ENCODE data around the gene SHISA2. TPM values are rescaled to one million over a fixed set of nuclear protein-coding genes. Genes with fewer than 3 reads are reported as not detected.

The SHISA2 gene
- total and polyA plus RNA-seq, 2 of the 8 experiments (the other 6 are each of a cell fraction or from before 2014, with no cell fraction given): 10.2 to 23.8 TPM

- ChIA-PET POLR2A (ENCODE audit: partially characterized antibody) (interaction anchor here (1.1 kb wide), 1 partner anchor 11 kb away, joined by 4 read pairs; the partner anchor contains the start of gene SHISA2), CTCF (ENCODE audit: partially characterized antibody) (interaction anchor here (0.7 to 11.4 kb wide), 6 partner anchors 25 to 483 kb away, joined by 3 to 76 read pairs (median 4); no protein-coding TSS in a partner anchor)
- Histone ChIP-seq H3K27me3 (replicated peaks in 1 of 4; ENCODE audit: control insufficient read depth in 3 of 4, extremely low read depth in 1 of 4, insufficient read depth in 3 of 4, low read length in 3 of 4) (no peaks in the 10 kb centered on the region; a peak in 1 of 7 replicates), H2BK5ac (ENCODE audit: low read depth, low read length) (no peak overlapping the region), H3K36me3 (ENCODE audit: control insufficient read depth in 2 of 4, insufficient read depth in 4 of 4, low read length in 3 of 4) (no peaks in the 10 kb centered on the region), H4K5ac (ENCODE audit: insufficient read length, low read depth, low read length) (no peak overlapping the region), H4K8ac (ENCODE audit: extremely low read depth, insufficient read depth, low read length) (no peak overlapping the region), H3K4me1 (replicated peaks in 1 of 4; ENCODE audit: control insufficient read depth in 3 of 4, insufficient read depth in 4 of 4, low read length in 3 of 4) (no peaks in the 10 kb centered on the region), H3K4me3 (ENCODE audit: extremely low read depth in 1 of 4, insufficient read depth in 2 of 4, low read depth in 3 of 4, low read length in 4 of 4) (no peak overlapping the region), H2BK12ac (ENCODE audit: low read depth, low read length) (no peak overlapping the region), H3K23me2 (ENCODE audit: low read depth, low read length) (no peaks in the 10 kb centered on the region), H3K79me2 (ENCODE audit: control insufficient read depth in 1 of 2, insufficient read depth in 2 of 2, low read length in 2 of 2) (no peaks in the 10 kb centered on the region), H4K91ac (replicated peaks; ENCODE audit: insufficient read length, low read length) (no peak overlapping the region), H2AFZ (ENCODE audit: low read length) (no peak overlapping the region), H3K79me1 (ENCODE audit: low read depth, low read length) (no peaks in the 10 kb centered on the region), H4K20me1 (replicated peaks in 1 of 2; ENCODE audit: control insufficient read depth in 1 of 2, insufficient read depth in 2 of 2, low read length in 2 of 2) (no peaks in the 10 kb centered on the region), H2BK120ac (replicated peaks; ENCODE audit: low read depth, low read length) (no peak overlapping the region), H3K4ac (replicated peaks; ENCODE audit: insufficient read length, low read depth, low read length) (no peak overlapping the region), H3K4me2 (ENCODE audit: insufficient read depth in 1 of 2, low read depth in 2 of 2, low read length in 2 of 2) (no peak overlapping the region), H2BK20ac (ENCODE audit: low read length) (no peak overlapping the region), H3K9me3 (ENCODE audit: insufficient read depth in 2 of 2, low read depth in 1 of 2, low read length in 1 of 2) (no peaks in the 10 kb centered on the region), H3K9ac (replicated peaks in 1 of 4; ENCODE audit: extremely low read depth in 1 of 4, low read depth in 3 of 4, low read length in 3 of 4) (no peak overlapping the region), H2AK5ac (ENCODE audit: low read depth, low read length) (no peak overlapping the region), H3K14ac (ENCODE audit: insufficient read length) (no peak overlapping the region), H3K23ac (ENCODE audit: insufficient read length) (no peak overlapping the region), H3K56ac (replicated peaks; ENCODE audit: insufficient read length, low read depth, low read length) (no peak overlapping the region), H2BK15ac (ENCODE audit: low read length) (no peak overlapping the region), H3K18ac (ENCODE audit: extremely low read depth, low read length) (no peak overlapping the region), H3K27ac (ENCODE audit: low read depth, low read length) (no peak overlapping the region)
- 71% methylated on average over 5 of the region's 5 CpGs; no CpG with 5 or more reads in 1 of the 2 experiments for WGBS, 2 experiments (ENCODE audit: extremely low coverage in 1 of 2, insufficient coverage in 1 of 2, insufficient read length in 1 of 2, insufficient replicate concordance in 2 of 2, low coverage in 1 of 2, low lambda C conversion rate in 2 of 2, missing lambda C conversion rate in 1 of 2)
- DNase-seq (ENCODE audit: low read depth in 1 of 2, low spot score in 2 of 2) (no peak), FAIRE-seq (peak; percentile 87)
- peak; percentile 90 for TF ChIP-seq RAD21 (IDR thresholded peaks at IDR 0.05 in 1 of 2, conservative IDR thresholded peaks at IDR 0.05 in 1 of 2; ENCODE audit: low read depth in 2 of 2, low read length in 2 of 2)
- TF ChIP-seq, protein P1, sequence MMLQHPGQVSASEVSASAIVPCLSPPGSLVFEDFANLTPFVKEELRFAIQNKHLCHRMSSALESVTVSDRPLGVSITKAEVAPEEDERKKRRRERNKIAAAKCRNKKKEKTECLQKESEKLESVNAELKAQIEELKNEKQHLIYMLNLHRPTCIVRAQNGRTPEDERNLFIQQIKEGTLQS (IDR thresholded peaks at IDR 0.05; ENCODE audit: insufficient read depth, low read depth, low read length): no peak
- no peak for TF ChIP-seq BCL11A (IDR thresholded peaks at IDR 0.05; ENCODE audit: low read depth in 2 of 2, low read length in 2 of 2)
- TF ChIP-seq, protein P2, sequence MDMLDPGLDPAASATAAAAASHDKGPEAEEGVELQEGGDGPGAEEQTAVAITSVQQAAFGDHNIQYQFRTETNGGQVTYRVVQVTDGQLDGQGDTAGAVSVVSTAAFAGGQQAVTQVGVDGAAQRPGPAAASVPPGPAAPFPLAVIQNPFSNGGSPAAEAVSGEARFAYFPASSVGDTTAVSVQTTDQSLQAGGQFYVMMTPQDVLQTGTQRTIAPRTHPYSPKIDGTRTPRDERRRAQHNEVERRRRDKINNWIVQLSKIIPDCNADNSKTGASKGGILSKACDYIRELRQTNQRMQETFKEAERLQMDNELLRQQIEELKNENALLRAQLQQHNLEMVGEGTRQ (IDR thresholded peaks at IDR 0.05; ENCODE audit: low read length): no peak
- TF ChIP-seq NANOG (IDR thresholded peaks at IDR 0.05; ENCODE audit: insufficient read depth, low read depth, low read length, poor library complexity, severe bottlenecking): no peak
- peak in 2 of 3 experiments; percentile 66 to 73; a peak in 2 of 4 replicates for TF ChIP-seq CTCF (IDR thresholded peaks at IDR 0.05; ENCODE audit: control extremely low read depth in 1 of 3, insufficient read depth in 1 of 3, low read depth in 1 of 3, low read length in 3 of 3)
- TF ChIP-seq RXRA (IDR thresholded peaks at IDR 0.05; ENCODE audit: insufficient read depth, low read depth, low read length): no peak
These were observed 11.1 kb upstream of the SHISA2 start for GRCh38 chr13:26062853-26063444.
